ENCODE measurements around the gene AREG. TPM values are rescaled to one million over a fixed set of nuclear protein-coding genes. Genes with fewer than 3 reads are reported as not detected.

The AREG gene
- total RNA-seq, 1 experiment from 2014 or later: 0.79 TPM

DNA sequence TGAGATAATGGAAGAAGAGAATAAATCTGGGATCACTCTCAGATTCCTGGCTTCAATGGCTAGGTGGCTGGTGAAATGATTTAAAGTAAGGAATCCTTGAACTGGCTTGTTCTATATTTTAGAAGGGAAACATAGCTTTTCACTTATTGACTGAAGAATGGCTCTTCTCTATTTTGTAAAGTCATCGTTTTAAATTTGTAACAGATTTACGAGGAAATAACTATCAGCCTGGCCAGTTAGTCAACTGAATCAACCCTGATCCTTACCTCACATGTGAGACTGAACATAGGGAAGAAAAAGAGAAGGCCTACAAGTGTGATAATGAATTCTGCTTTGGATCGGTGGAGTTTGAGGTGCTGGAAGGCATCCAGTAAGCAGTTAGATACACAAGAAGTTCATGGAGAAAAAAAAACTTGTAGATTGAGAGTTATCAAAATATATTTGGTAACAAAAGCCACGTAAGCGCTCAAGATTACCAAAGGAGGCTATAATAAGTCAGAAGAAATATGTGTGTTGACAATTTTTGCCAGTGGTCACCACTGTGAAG, 12.0 kb downstream of the AREG start:
- Histone ChIP-seq H3K36me3 (no peaks in the 10 kb centered on the region), H3K27me3 (replicated peaks) (no peaks in the 10 kb centered on the region), H3K27ac (no peak overlapping the region), H3K4me3 (no peak overlapping the region), H3K9me3 (replicated peaks) (no peaks in the 10 kb centered on the region), H3K4me1 (replicated peaks) (peaks cover 1% of the 10 kb centered on the region; the same call in 1 of the 2 replicates)
- DNase-seq (ENCODE audit: low read depth in 1 of 2, low spot score in 2 of 2): no peak

DNA sequence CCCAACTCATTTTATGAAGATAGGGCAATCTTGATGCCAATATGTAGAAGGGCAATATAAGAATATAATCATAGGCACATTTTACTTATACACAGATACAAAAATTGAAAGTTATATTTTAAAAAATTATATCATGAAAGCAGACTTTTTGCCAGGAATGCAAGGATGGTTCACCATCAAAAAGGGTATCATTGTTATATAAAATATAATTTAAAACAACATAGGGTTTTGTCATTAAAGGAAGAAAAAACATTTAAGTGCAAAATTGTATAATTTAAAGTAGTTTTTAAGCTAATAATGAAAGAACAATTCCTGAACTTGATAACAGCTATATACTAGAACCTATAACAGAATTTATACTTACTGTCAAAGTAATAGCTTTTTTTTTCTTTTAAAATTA, 15.9 kb downstream of the AREG start:
- no peak for DNase-seq (ENCODE audit: low read depth in 1 of 2, low spot score in 2 of 2)
- Histone ChIP-seq H3K9me3 (replicated peaks) (no peaks in the 10 kb centered on the region), H3K4me3 (no peak overlapping the region)

DNA sequence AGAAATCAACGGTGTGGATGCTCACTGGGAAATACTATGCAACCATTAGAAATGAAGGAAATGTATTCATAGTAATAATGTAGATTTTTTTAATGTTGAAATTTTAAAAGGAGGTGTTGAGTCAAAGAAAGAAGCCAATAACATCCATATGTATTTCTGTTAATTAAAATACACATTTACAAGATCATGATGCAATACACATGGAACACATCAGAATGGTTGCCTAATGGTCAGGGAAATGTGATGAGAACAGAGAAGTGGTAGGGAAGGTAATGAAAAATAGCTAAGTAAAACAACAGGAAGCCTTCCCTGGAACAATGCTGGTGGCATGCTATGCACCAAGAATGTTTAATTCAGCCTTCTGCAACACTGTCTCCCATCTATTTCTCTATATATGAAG, 18.2 kb downstream of the AREG start:
- DNase-seq (ENCODE audit: low read depth in 1 of 2, low spot score in 2 of 2): no peak
- no peaks in the 10 kb centered on the region for H3K4me1 ChIP-seq (replicated peaks)
- H3K36me3 ChIP-seq: no peaks in the 10 kb centered on the region
- H3K9me3 ChIP-seq (replicated peaks): no peaks in the 10 kb centered on the region
- H3K4me3 ChIP-seq: no peak overlapping the region
- H3K27ac ChIP-seq: no peak overlapping the region
- H3K27me3 ChIP-seq (replicated peaks): no peaks in the 10 kb centered on the region

More for the DNA sequence above, 15.9 kb downstream of the AREG start:
- H3K4me1 ChIP-seq (replicated peaks): no peaks in the 10 kb centered on the region
- H3K27ac ChIP-seq: no peak overlapping the region
- no peaks in the 10 kb centered on the region for H3K36me3 ChIP-seq
- no peaks in the 10 kb centered on the region for H3K27me3 ChIP-seq (replicated peaks)

DNA sequence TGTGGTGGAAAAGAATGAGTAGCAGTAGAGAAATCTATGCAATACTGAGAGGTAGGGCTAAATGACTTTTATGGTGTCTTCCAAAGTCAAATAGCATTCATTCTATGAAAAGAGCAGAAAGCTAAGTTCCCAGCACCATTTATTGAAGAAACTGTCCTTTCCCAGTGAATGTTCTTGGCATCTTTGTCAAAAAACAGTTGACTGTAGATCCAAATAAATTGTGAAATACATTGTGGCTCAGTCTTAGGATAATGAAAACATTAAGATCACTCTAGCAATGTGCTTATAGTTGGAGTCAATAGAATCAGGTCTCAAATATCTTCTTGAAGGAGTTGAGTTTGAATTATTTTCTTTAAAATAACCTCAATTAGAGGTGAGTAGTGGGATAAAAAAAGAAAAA, 19.4 kb downstream of the AREG start:
- no peak overlapping the region for H3K27ac ChIP-seq
- DNase-seq (ENCODE audit: low read depth in 1 of 2, low spot score in 2 of 2): no peak
- H3K9me3 ChIP-seq (replicated peaks): no peaks in the 10 kb centered on the region
- H3K4me3 ChIP-seq: no peak overlapping the region
- H3K4me1 ChIP-seq (replicated peaks): no peaks in the 10 kb centered on the region
- no peaks in the 10 kb centered on the region for H3K27me3 ChIP-seq (replicated peaks)
- no peaks in the 10 kb centered on the region for H3K36me3 ChIP-seq

DNA sequence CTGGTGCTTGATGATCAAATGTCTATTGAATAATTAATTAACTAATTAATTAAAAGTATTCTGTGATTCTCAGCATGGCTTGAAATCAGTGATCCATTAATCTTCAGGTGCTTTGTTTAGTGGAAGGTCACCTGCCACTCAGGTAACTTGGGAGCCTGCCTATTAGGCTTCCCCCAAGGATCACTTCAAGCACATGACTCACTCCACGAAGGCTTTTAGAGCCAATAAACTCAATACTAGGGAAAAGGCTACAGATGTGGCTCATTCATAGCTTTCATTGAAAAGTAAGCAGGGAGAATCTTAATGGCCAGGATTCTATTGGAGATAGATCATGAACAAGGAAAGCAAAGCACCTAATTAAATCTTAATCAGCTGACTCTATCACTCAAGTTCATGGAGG, 21.3 kb downstream of the AREG start:
- no peaks in the 10 kb centered on the region for H3K4me1 ChIP-seq (replicated peaks)
- no peak for DNase-seq (ENCODE audit: low read depth in 1 of 2, low spot score in 2 of 2)
- H3K4me3 ChIP-seq: no peak overlapping the region

DNA sequence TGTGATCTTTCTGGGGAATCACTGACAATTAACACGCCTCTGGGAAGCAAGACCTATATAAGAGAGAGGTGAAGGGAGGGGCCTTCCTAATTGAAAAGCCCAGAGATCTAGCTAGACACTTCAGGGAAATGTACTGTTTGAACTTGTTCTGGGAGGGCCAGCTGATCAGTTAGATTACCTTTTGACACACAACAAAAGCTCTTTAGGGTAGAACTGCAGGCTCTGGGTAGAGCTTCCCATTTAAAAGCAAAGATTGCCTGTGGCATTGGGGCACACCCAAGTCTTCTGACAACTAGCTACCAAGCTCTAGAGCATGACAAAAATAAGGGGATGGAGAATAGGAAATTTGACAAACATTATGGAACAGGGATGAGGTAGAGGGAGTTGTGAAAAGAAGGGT, 26.3 kb downstream of the AREG start:
- no peak overlapping the region for H3K4me3 ChIP-seq
- H3K27ac ChIP-seq: no peak overlapping the region
- H3K9me3 ChIP-seq (replicated peaks): no peaks in the 10 kb centered on the region
- H3K36me3 ChIP-seq: no peaks in the 10 kb centered on the region
- peaks cover 24% of the 10 kb centered on the region for H3K4me1 ChIP-seq (replicated peaks)
- no peaks in the 10 kb centered on the region for H3K27me3 ChIP-seq (replicated peaks)
- DNase-seq (ENCODE audit: low read depth in 1 of 2, low spot score in 2 of 2): no peak

More for the DNA sequence above, 21.3 kb downstream of the AREG start:
- H3K36me3 ChIP-seq: no peaks in the 10 kb centered on the region
- H3K27ac ChIP-seq: no peak overlapping the region
- no peaks in the 10 kb centered on the region for H3K9me3 ChIP-seq (replicated peaks)
- no peaks in the 10 kb centered on the region for H3K27me3 ChIP-seq (replicated peaks)

DNA sequence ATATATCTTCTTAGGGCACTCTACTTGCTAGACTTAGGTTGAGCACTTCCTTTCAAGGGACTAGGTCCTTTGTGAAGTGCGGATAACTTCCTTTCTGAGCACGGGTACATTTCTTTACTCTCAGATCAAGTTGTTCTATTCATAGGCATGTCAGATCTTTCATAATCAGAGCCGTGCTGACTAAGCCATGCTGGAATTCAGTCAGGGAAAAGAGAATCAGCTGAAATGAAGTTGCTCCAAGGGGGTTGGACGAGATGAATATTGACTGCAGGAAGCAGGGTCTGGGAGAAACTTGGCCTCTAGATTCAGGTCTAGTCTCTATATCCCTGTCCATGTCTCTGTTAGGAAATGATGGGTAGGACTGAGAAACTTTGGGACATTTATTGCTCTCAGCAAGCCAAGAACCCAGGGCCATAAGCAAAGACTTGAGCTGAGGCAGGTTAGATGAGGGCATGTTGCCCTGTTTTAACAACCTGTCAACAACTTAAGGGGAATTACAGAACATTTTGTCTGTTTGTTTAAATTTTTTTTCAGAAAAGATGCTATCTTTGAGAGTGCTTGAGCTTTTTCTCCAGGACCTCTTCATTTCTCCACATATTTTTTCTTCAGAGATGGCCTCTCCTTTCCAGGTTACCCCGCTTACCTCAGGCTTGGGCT, 28.3 kb downstream of the AREG start:
- H3K9me3 ChIP-seq (replicated peaks): no peaks in the 10 kb centered on the region
- H3K4me3 ChIP-seq: no peak overlapping the region
- H3K36me3 ChIP-seq: no peaks in the 10 kb centered on the region
- H3K4me1 ChIP-seq (replicated peaks): peaks cover 24% of the 10 kb centered on the region
- DNase-seq (ENCODE audit: low read depth in 1 of 2, low spot score in 2 of 2): peak; percentile 41 to 54
- H3K27ac ChIP-seq: peak overlapping the region; percentile 41
- H3K27me3 ChIP-seq (replicated peaks): no peaks in the 10 kb centered on the region

DNA sequence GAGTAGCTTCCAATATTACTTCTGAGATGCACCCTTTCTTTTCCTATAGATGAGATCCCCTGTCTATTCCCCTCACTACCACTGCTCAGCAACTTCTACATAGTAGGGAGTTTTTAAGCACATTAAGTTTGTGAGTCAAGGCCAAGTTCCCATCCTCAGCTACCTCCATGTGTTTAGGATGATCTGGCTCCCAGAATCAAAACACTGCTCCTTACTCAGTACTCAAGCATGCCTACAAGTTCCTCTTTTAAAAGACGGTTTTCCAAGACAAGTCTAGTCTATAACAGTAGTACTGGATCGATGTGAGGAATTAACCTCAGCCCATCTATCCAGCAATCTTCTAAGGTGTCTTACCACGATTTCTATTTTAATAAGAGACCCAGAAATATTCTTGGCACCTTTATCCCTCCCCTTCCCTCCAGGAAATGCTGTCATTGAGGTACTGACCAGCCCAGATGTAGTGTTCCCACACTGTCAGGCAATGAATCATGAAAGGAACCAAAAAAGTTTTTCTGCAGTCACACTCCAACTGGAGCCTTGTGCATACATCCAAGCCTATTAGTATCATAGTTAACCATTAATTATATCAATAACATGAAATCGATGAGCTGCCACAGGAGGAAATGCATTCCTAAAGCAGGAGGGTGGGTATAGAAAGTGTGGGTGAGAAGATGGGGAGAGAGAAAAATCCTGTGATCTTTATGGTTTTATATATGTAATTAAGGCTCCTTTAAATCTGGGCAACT, 29.6 kb downstream of the AREG start:
- H3K27me3 ChIP-seq (replicated peaks): no peaks in the 10 kb centered on the region
- H3K4me1 ChIP-seq (replicated peaks): peaks cover 24% of the 10 kb centered on the region
- H3K36me3 ChIP-seq: no peaks in the 10 kb centered on the region
- no peak overlapping the region for H3K4me3 ChIP-seq
- H3K9me3 ChIP-seq (replicated peaks): no peaks in the 10 kb centered on the region
- peak in 1 of 2 experiments; percentile 7 for DNase-seq (ENCODE audit: low read depth in 1 of 2, low spot score in 2 of 2)
- no peak overlapping the region; the same call in 1 of the 2 replicates for H3K27ac ChIP-seq

DNA sequence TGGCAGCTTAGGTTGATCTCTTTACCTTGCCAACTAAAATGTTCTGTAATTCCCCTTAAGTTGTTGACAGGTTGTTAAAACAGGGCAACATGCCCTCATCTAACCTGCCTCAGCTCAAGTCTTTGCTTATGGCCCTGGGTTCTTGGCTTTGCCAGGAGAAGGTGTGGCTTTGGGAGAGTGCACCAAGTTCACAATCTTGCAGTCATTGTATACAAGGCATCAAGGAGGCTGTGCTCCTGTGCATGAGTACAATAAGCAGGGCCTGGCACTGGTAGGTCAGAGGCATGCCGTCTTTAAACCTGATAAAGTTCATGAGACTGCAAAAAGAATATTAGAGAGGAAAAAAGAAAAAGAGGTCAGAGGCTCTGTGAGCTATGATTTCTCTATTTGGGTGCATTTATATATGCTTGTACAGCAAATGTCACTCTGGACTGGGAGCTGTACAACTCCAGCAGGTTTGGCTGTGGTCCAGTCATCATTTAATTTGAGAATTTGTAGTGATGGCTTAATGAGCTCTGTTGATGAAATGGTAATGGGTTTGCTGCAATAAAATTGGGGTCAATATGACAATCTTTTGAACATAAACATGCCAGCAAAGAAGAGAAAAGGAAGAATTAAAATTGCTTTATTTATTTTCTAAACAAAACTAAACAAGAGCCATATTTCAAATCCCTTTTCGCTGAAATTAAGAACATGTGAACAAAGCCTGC, 30.3 kb downstream of the AREG start:
- no peak overlapping the region for H3K4me3 ChIP-seq
- DNase-seq (ENCODE audit: low read depth in 1 of 2, low spot score in 2 of 2): no peak
- H3K36me3 ChIP-seq: no peaks in the 10 kb centered on the region
- no peak overlapping the region for H3K27ac ChIP-seq
- peaks cover 24% of the 10 kb centered on the region for H3K4me1 ChIP-seq (replicated peaks)
- H3K27me3 ChIP-seq (replicated peaks): 0 out of 2 replicates have a peak, but pooled peaks cover 3% of the 10 kb centered on the region
- no peaks in the 10 kb centered on the region for H3K9me3 ChIP-seq (replicated peaks)

DNA sequence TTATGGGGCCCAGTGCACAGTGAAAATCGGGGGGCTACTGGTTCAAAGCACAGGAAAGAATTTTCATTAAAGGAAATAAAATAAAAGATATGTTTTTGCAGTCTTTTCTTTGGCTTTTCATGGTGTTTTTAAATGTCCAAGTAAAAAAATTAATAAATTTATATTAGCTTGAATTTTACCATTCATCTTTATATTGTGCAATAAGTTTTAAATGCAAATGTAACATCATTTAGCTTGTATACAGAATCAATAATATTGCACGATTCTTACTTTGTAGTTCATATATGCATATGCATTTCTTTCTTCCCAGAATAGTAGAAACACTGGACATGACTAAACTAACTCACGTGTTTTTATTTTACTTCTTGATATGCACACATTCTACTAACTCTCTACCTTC, 31.0 kb downstream of the AREG start:
- DNase-seq (ENCODE audit: low read depth in 1 of 2, low spot score in 2 of 2): no peak
- H3K4me3 ChIP-seq: no peak overlapping the region
- 0 out of 2 replicates have a peak, but pooled peaks cover 4% of the 10 kb centered on the region for H3K27me3 ChIP-seq (replicated peaks)
- no peaks in the 10 kb centered on the region for H3K9me3 ChIP-seq (replicated peaks)
- H3K27ac ChIP-seq: no peak overlapping the region
- no peaks in the 10 kb centered on the region for H3K36me3 ChIP-seq
- peaks cover 24% of the 10 kb centered on the region for H3K4me1 ChIP-seq (replicated peaks)

DNA sequence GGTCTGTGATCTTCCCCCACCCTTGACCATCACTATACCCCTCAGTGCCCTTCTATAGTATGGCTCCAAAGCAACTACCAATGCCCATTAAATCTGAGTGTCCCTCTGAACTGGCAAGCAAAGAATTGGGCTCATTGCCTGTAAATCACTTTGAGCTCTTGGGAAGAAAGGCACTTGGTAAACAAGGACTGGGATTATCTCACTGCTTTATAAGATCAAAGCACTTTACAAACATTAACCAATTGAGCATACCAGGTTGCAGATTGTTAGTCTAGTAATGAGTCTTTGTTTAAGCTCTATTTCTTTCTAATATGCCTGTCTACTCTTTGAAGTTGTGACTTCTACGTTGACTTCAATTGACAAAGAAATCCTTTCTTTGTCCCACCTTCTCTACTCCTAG, 34.1 kb downstream of the AREG start:
- H3K36me3 ChIP-seq: no peaks in the 10 kb centered on the region
- no peak overlapping the region for H3K4me3 ChIP-seq
- H3K27me3 ChIP-seq (replicated peaks): 0 out of 2 replicates have a peak, but pooled peaks cover 6% of the 10 kb centered on the region
- H3K27ac ChIP-seq: no peak overlapping the region
- DNase-seq (ENCODE audit: low read depth in 1 of 2, low spot score in 2 of 2): no peak
- H3K9me3 ChIP-seq (replicated peaks): no peaks in the 10 kb centered on the region
- H3K4me1 ChIP-seq (replicated peaks): peaks cover 7% of the 10 kb centered on the region

DNA sequence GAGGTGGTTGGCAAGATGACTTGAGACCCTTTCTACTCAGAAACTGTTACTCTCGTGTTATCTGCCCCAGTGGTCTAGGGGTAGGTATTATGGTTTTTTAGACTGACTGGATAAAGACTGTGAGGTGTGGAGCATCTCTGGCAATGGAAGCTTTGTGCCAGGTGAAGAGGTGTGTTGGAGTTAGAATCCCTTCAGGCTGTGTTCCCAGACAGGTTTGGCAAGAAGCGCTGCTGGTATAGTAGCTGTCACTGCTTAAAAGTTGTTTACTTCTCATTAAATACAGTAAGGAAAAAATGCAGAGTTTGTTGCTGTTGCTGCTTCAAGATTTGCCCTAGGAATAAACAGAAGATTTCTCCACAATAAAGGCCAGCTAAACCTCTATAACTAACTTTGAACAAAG, 35.3 kb downstream of the AREG start:
- no peak overlapping the region for H3K4me3 ChIP-seq
- no peak for DNase-seq (ENCODE audit: low read depth in 1 of 2, low spot score in 2 of 2)

DNA sequence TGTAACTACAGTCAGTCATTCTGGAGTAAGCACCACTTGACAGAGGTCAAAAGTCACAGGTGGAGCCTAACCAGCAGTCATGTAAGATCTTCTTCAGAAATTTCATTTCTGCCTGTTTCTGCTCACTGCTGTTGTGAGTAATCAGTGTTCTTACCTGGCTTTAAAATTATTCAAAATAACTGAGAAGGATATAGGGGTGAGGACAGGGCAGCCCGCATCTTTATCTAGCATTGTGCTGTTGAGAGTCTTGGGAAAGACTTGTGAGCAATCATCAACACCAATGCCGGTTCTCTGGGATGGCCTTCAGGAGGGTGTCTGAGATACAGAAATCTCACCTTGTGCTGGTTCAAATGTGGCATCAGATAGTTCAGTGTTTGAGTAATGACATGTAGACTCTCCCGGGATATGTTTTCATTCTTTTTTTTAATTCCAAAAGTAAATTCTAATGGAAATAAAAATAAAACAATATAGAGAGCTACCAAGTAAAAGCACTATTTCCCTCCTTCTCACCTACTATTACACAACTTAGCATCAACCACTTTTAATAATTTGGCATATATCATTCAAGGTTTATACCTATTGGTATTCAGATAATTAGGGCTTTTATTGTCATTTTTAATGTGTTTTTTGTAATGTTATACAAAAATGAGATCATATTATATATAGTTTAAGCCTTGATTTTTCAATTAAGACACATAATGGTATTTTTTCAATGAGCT, 37.1 kb downstream of the AREG start:
- DNase-seq (ENCODE audit: low read depth in 1 of 2, low spot score in 2 of 2): no peak
- Histone ChIP-seq H3K4me3 (no peak overlapping the region), H3K4me1 (replicated peaks) (no peaks in the 10 kb centered on the region), H3K9me3 (replicated peaks) (no peaks in the 10 kb centered on the region), H3K36me3 (no peaks in the 10 kb centered on the region), H3K27me3 (replicated peaks) (peaks cover 10% of the 10 kb centered on the region; the same call in 1 of the 2 replicates), H3K27ac (no peak overlapping the region)

More for the DNA sequence above, 35.3 kb downstream of the AREG start:
- no peaks in the 10 kb centered on the region for H3K36me3 ChIP-seq
- no peak overlapping the region for H3K27ac ChIP-seq
- no peaks in the 10 kb centered on the region for H3K4me1 ChIP-seq (replicated peaks)
- H3K9me3 ChIP-seq (replicated peaks): no peaks in the 10 kb centered on the region
- peaks cover 10% of the 10 kb centered on the region; the same call in 1 of the 2 replicates for H3K27me3 ChIP-seq (replicated peaks)
